ENCODE data around the gene CDCA8.

DNA sequence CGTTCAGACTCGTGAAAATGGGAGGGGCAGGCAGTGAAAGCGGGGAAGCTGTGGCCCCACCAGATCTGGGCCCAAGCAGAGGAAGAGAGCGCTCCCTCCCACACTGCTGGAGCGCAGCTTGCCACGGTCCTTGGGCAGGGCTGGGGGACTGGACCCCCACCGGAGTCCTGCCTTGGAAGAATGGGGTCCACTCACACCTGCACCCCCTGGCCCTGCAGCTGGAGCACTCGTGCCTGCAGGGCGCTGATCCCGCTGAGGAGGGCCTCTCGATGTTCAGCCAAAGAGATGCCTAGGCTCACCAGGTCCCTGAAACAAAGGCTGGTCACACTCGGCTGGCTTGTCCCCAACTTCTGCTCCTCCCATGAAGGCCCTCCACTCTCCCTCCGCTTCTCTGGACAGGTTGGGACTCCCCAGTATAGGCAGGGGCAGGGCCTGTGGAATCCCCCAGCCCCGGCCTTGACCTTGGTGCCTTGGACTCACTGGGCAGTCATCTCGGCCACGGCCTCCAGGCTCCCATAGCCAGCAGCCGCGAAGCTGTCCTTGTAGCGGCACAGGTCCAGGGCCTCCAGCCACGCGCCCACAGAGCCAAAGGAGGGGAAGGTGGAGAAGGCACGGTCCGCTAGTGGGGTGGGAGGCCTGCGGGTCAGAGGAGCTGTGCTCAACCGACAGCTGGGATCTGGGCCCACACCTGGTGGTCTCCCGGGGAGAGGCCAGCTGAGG lies 26.0 kb downstream of the CDCA8 start:
- no peak for TF ChIP-seq CTCF (optimal IDR thresholded peaks at IDR 0.05 in 1 of 3, IDR thresholded peaks at IDR 0.05 in 1 of 3, conservative IDR thresholded peaks at IDR 0.05 in 1 of 3; ENCODE audit: extremely low read depth in 1 of 3, insufficient read depth in 2 of 3, low read length in 3 of 3)
- TF ChIP-seq EZH2 (IDR thresholded peaks at IDR 0.05; ENCODE audit: low read length) = no peak

Data from keratinocyte (primary cell).